GM19238 (cell line): ENCODE data around the gene CEBPB.
A peak's percentile ranks its signal among the peaks of the same experiment; 100 is the strongest.
"Not testable (repeated sequence)": the region's sequence is repeated elsewhere in the genome, so short reads cannot be mapped to it uniquely, and the experiment has no call there.

Source experiments
- DNase-seq: peaks from one replicate; pipeline ENCODE4 v3.0.0; 2011; ENCODE audit warnings: low spot score; ENCODE audit not compliant: insufficient read length

The CEBPB gene

DNA sequence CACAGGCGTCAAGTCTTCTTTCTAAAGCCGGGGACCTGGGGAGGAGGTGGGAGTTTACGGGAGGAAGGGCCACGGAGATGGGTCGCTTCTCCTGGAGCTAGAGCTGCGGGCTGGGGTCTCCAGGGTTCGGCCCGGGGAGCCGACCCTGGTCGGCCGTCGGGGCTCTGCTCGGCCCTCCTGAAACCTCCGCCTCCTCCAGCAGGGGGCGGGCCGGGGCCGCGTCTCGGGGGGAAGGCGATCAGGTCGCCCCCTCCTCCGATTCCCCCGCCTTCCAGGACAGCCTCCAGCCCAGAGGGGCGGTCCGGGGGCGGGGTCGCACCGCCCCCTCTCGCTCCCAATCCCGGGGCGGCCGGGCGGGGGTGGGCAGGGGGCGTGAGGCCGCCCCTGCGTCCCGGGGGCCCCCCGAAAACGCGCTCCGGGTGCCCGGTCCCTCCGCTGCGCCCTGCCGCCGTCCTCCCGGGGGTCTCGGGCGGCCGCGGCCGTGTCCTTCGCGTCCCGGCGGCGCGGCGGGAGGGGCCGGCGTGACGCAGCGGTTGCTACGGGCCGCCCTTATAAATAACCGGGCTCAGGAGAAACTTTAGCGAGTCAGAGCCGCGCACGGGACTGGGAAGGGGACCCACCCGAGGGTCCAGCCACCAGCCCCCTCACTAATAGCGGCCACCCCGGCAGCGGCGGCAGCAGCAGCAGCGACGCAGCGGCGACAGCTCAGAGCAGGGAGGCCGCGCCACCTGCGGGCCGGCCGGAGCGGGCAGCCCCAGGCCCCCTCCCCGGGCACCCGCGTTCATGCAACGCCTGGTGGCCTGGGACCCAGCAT lies at the start of gene CEBPB:
Gene CEBPB (plus strand): TSS at position 580 of the 814 bp plus-strand sequence. CDS start 204 bp downstream, at position 784.
- peak; percentile 88 for DNase-seq

DNA sequence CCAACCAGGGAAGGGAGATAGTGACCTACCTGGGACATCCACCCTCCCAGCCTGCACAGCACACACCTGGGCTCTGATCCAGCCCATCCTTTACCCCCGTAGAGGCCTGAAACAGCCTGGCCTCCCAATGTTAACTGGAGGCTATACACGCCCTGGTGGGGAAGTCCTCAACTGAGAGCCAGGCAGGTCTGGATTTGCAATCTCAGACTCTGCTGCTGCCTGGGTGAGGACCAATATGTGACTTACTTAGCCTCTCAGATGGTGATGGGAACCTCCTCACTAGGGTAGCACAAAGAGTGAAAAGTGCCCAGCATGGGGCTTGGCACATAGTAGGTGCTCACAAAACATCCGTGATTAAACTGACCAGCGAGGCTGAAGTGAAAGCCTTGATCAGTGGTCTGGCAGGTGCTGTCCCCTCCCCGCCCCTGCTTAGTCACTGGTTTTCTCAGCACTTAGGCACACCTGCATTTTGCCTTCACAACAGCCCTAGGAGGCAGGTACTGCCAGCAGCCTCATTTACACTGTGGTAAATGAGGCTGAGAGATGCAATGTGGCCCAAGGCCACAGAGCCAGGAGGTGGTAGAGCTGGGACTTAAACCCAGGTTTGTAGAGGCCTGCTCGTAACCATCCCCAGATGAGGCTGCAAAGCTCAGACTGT lies 49.5 kb upstream of the CEBPB start:
- no peak for DNase-seq

DNA sequence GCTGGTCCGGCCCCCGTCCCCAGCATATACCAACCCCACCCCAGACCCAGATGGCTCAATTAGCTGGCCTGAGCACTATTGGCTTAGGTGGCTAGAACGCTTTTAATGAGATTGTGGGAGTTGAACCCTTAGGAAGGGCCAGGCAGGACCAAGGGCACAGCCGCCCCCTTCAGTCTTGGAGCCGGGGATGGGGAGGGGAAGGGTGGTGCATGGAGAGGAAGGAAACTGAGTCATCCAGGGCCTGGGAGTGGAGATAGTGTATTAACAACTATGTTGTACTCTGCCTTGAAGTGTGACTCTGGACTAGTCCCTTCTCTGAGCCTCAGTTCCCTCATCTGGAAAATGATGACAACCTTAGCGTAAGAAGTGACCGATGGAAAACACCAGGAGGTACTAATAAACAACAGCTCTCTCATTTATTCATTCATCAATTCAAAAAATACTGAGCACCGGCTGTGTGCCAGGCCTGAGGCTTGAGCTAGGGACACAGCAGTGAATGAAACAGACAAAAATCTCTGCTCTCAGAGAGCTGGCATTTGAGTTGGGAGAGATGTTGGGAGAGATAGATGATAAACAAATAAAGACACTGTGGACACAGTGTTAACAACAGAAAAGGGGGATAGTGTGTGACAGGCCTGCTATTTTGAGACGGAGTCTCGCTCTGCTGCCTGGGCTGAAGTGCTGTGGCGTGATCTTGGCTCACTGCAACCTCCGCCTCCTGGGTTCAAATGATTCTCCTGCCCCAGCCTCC lies 48.6 kb upstream of the CEBPB start:
- DNase-seq: no peak

DNA sequence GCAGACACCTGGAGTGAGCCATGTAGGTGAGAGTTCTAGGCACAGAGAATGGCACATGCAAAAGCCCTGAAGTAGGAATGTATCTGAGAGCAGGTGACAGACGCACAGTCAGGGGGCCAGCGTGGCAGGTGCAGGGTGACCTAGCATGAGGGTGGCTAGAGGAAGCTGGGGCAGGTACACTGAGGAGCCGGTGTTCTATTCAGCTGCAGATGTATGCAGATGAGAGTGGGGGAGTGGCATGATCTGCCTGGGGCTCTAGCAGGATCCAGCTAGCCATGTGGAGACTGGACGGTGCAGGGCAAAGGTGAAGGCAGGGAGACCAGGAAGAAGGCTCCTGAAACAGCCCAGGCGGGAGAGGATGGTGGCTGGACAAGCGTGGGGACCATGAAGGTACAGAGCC lies 47.8 kb upstream of the CEBPB start:
- DNase-seq: no peak

DNA sequence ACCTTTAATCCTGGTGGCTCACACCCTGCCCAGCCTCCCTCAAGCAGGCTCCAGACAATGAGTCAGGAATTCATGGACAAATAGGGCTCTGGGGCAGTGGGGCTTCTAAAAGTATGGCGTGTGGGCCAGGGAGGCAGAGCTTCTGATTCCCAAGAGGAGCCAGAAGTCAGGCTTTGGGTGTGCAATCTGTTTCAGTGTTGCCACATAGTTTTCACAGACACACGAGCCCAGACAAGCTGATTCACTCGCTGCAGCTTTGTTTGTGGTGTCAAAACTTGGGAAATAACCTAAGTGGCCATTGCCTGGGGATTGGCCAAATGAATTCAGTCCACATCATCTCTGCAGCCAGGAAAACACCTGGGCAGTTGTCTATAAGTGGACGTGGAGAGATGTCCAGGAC lies 46.3 kb upstream of the CEBPB start:
- no peak for DNase-seq

DNA sequence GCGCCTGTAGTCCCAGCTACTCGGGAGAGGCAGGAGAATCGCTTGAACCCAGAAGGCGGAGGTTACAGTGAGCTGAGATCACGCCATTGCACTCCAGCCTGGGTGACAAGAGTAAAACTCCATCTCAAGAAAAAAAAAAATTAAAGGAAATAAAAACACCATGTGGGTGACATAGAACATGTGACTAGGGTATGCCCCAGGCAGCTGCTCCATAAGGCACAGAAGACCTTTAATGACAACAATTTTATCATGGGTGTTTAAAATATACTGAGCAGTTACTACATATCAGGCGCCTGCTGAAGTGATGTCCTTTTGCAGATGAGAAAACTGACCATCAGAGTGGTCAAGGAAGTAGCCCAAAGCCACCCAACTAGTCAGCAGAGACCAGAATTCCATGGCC lies 45.1 kb upstream of the CEBPB start:
- no peak for DNase-seq

DNA sequence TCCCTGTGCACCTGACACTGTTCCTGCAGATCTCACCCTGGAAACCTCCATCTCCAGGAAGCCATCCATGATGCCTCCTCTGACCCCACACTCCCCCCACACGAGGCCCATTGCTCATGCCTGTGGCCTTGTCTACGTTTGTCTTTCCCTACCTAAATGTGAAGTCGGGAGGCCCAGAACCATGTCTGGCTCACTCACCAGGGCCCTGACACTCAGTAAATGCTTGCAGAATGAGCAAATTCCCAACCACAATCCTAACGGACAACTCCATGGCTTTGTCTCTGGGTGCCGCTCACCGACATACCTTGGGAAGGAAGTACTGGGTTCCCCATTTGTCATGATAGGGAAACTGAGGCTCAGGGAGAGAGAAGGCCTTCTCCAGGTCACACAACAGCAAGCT lies 44.4 kb upstream of the CEBPB start:
- DNase-seq: no peak

DNA sequence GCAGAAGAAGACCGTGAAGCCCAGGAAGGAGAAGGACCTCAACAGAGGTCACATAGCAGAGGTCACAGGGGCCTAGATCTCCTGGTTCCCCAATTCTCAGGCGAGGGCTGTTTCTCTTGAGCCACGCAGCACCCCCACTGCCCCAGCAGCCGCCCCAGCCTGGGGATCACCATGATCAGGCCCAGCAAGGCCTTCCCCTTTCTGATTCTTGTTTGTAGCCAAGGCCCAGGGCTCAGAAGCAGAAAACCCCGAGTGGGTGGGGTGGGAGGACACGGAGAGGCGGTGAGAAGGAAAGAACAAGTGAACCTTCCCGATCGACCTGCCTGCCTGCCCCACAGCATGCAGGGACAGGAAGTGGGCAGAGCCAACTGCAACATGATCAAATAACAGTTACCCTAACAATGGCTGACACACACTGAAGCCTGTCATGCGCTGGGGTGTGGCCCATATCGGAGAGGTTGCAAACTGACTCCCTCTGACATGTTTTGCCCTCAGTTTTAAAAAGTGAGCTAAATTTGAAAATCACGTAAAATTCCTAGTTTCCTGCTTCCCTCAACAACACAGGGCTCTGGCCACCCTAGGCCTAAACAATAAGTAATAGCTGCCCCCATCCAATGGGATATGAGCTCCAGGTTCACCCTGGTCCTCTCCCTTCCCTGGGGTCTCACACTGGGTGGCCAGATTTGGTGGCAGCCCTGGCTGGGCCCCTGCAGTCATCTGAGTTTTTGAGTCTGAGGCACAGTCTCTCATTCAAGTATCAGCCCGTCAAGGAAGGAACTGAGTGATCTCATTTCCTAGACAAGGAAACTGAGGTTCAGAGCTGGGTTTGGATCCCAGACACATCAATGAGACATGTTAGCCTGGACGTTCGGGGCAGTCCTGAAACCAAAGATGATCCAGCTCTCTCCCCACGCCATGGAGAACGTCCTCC lies 43.6 kb upstream of the CEBPB start:
- DNase-seq: peak; percentile 52

DNA sequence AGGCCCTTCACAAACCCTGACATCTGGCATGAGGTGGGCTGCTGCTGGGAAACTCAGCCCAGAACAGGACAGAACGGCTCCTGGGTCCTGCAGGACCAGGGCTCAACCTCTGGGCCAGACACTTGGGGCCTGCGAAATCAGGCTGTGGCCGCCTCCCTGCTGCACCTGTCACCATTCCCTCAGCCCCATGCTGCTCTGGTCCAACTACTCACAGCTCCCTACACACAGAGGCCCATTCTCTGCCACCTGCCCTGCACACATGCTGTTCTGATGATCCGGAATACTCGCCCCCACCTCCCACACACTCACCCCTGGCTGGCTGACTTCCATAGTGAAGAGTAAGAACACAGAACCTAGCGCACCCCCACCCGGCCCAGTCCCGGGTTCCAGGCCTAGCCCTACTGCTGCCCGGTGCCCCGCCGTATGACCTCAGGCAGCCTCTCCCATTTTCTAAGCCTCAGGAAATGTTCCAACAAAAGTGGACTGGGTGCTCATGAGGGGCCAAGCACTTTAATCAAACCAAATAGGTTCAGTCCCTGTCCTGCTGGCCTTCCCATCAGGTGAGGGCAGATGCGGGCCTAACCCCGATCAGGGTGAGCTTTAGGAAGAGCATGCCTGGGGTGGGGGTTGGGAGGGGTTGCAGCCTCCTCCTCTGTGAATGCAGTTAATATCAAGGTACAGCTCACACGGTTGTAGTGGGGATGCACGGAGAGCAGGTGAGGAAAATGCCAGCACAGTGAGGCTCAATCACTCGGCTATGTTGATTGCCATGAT lies 41.0 kb upstream of the CEBPB start:
- DNase-seq: no peak

DNA sequence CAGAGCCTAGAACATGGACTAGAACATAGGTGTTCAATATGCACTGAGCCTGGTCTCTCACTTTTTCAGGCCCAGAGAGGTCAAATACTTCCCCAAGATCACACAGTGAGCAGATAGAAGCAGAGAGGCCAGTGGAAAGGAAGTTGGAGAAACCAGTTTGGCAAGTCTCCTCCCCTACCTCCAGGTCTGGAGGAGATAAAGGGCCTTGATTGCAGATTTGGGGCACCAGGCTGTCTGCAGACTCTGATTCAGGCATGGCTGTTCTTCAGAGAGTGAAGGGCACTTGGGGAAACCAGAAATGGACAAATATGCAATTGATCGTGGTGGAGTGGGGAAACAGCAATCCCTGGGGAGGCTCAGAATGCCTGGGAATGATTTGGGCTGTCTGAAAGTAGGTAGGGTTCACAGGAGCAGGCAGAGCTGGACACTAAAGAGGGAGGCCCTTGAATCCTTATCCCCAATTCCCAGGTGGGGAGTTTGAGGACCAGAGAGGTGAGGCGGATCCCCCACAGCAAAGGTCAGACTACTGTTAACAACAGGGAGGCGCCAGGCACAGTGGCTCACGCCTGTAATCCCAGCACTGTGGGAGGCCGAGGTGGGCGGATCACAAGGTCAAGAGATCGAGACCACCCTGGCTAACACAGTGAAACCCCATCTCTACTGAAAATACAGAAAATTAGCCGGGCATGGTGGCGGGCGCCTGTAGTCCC lies 39.4 kb upstream of the CEBPB start:
- no peak for DNase-seq

DNA sequence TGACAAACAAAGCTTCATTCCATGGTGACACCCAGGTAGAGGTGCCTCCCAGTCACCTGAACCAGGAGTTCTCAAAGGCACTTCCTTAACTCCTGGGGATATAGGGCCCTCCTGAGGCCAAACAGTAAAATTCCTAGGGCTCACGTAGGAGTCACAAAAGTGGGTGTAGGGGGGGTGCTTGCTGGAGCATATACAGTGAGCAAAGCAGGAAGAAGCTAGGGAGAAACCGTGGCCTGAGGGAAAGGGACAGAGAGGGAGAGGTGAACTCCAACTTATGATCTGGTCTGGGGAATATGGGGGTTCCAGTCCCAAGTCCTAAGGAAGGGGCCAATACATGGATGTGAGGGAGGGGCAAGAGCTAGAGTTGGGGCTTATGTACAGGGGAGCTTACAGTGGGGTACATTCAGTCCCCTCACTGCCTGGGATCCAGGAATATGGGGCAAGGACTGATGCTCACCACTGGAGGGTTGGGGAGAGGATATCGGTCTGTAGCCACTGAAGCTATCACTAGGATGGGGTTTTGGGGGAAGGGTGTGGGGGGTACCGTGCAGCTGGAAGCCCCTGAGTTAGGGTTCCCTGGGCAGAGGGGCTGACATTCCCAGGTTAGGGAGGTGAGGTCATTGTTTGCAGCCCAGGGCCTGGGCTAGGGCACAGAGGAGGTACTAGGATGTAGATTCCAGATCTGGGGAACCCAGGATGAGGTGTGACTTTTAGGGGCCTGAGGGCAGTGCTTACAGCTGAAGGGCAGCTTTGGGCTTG lies 38.1 kb upstream of the CEBPB start:
- DNase-seq: no peak

DNA sequence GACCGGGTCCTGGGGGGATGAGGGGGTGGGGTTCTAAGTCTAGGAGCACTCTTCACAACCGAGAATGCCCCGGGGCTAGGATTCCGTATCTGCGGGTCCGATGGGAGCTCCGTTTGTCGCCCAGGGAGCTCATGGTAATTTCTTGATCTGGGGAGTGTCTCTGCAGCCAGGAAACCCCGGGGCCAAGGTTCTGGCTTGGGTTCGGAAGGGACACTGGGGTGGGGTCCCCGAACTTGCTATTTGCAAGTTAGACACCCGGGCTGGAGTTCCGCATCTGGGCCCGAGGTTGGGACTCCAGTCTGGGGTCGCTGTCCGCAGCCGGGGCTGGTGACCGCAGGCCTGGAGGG lies 37.5 kb upstream of the CEBPB start:
- no peak for DNase-seq

DNA sequence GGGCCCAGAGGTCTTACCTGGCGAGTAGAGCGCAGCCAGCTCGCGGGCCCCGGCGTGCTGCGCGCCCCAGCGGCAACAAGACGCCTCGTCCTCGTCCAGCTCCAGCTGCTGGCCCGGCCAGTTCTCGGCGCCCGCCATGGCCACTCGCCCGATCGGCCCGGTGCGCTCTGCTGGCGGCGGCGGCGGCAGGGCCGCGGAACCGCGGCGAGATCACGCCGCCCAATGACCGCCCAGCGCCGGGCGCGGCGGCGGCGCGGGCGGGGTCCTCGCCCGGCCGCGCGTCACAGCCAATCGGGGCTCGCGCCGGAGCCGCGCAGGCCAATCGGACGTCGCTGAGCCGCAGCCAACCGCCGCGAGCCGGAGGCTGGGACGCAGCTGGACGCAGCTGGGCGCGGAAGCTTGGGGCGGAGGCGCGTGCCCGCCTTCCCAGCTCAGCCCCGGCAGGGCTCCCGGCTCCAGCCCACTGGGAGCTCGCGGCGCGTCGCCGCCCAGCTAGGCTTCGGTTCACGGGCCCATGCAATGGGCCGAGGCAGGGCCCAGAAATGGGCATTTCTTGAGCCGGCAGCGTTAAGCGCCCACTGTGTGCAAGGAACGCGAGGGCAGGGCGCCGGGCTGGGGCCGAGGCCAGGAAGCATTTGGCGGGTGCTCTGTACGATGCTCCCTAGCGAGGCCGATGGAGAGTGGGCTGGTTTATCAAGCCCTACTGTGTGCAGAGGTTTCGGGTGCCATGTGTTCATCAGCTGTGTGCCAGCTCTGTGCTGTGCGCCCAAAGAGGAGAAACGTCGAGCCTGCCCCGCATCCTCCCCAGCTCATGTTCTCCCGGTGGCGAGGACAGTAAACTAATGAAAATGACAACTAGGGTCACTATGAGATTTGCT lies 36.9 kb upstream of the CEBPB start, which contains the start of gene PEDS1:
Gene PEDS1 (minus strand): TSS at position 224 of the 878 bp plus-strand sequence. CDS start 86 bp downstream, at position 138.
- peak; percentile 99 for DNase-seq

DNA sequence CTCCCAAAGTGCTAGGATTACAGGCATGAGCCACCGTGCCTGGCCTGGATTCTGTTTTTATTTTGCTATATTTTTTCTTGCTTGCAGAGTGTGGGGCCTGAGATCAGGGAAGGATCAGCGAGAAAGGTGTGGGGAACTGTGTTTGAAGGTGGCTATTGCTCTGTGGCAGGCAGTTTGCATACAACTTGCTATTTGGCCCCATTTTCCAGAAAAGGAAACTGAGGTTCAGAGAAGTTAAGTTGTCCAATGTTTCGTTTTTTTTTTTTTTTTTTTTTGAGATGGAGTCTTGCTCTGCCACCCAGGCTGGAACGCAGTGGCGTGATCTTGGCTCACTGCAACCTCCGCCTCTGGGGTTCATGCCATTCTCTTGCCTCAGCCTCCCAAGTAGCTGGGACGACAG lies 29.1 kb upstream of the CEBPB start:
- not testable (repeated sequence) for DNase-seq

DNA sequence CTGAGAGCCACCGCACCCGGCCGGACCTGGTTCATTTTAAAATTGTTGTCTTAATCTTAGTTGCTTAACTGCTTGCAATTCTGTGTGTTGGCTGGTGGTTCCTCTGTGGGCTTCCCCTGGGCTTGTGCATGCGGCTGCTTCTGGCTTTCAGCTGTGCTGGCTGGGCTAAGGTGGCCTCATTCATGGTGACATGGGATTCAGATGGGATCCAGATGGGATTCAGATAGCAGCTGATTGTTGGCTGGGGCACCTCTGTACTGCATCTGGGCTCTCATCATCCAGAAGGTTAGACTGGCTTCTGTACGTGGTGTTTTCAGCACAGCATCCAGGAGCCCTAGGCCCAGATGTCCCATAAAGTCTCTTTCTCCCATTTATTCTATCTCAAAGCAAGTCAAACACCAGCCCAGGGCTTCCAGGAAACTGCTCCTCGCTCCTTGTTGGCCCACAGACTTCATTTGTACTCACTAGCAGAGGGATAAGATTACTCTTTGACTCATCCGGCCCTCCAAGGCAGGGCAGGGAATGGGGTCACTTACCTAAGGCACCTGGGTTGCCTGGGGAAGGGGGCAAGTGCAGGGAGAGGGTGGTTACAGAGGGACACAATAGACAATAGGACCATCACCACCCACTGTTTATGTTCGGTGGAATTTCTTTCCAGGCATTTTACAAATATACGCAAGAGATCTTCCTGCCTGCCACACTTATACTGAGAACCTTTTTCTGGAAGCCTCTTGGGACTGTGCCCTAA lies 26.9 kb upstream of the CEBPB start:
- DNase-seq: no peak

DNA sequence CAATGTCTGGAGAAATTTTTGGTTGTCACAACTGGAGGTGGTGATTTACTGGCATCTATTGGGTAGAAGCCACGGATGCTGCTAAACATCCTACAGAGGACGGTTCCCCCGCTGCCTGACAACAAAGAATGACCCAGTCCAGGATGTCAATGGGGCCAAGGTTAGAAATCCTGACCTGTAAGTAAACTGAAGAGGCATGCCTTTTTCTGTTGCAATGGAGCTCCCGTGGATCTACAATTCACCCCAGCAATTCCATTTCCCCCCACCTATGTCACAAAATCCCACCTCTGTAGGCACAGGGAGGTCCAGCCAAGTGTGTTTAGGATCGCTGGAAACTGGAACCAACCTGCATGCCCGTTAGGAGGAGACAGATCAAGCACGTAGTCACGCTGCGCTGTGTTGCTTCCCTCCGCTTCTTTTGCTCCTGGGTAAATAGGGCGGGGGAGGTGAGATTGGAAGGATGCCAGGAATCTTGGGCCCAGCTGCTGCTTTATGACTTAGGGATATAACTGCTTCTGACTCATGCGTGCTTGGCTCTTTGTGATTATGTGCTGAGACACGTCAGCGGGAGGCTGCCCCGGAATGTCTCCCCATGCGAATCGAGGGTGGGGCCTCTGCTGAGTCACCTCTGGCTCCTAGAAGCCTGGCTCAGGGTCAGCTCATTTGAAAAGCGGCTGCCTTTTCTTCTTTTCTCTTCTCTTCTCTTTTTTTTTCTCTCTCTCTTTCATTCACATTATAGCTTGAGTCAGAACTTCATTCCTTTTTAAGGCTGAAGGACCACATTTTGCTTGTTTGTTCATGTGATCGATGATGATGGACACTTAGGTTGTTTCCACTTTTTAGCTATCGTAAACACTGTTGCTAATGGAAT lies 24.7 kb upstream of the CEBPB start:
- peak; percentile 82 for DNase-seq
